GM12864 (cell line): ENCODE data around the gene CTRB1.
"Not testable (repeated sequence)": the region's sequence is repeated elsewhere in the genome, so short reads cannot be mapped to it uniquely, and the experiment has no call there.

Source experiments
- DNase-seq: peaks from one replicate; pipeline ENCODE4 v3.0.0-alpha.2; 2011; ENCODE audit warnings: low read depth
- H3K4me3 ChIP-seq: 2 replicates; pipeline ENCODE4 v1.5.1; 2011; ENCODE audit warnings: mild to moderate bottlenecking, low read depth, low read length, control low read depth
- CTCF ChIP-seq: IDR thresholded peaks from 2 replicates; pipeline ENCODE4 v1.5.1; 2011; ENCODE audit warnings: low read depth, mild to moderate bottlenecking, moderate library complexity, low read length, control low read depth, inconsistent platforms; ENCODE audit errors: missing control alignments

Gene CTRB1

GRCh38 chr16:75209944-75210343 is 8.8 kb upstream of the CTRB1 start:
- no peak for TF ChIP-seq CTCF
- no peak for DNase-seq
- no peak overlapping the region for H3K4me3 ChIP-seq

- DNase-seq, H3K4me3 ChIP-seq: not testable (repeated sequence)
Measured at GRCh38 chr16:75211286-75211685, 7.5 kb upstream of the CTRB1 start.

- no peak for TF ChIP-seq CTCF
- H3K4me3 ChIP-seq = no peak overlapping the region
- no peak for DNase-seq
Measured at GRCh38 chr16:75216127-75216526, 2.7 kb upstream of the CTRB1 start.

- H3K4me3 ChIP-seq = no peak overlapping the region
- TF ChIP-seq CTCF = no peak
- no peak for DNase-seq
Measured at GRCh38 chr16:75216576-75216975, 2.2 kb upstream of the CTRB1 start.

GRCh38 chr16:75217389-75217851 is 1.4 kb upstream of the CTRB1 start:
- DNase-seq = no peak
- no peak overlapping the region for H3K4me3 ChIP-seq
- no peak for TF ChIP-seq CTCF

GRCh38 chr16:75219088-75219487 is 300 bp downstream of the CTRB1 start:
- H3K4me3 ChIP-seq = no peak overlapping the region
- DNase-seq = no peak
- TF ChIP-seq CTCF = no peak

GRCh38 chr16:75219838-75220237 is 1.1 kb downstream of the CTRB1 start:
- no peak for DNase-seq
- H3K4me3 ChIP-seq = no peak overlapping the region
- TF ChIP-seq CTCF = no peak
